Measurements from ENCODE around the gene PCSK6. TPM values are rescaled to one million over a fixed set of nuclear protein-coding genes. Genes with fewer than 3 reads are reported as not detected.
"Not testable (repeated sequence)": the region's sequence is repeated elsewhere in the genome, so short reads cannot be mapped to it uniquely, and the experiment has no call there.

Gene PCSK6
- total RNA-seq, 2 experiments from 2014 or later = 0.25 to 0.64 TPM

GRCh38 chr15:101382544-101382943 lies 107.0 kb downstream of the PCSK6 start:
- Mint-ChIP-seq H3K36me3 (ENCODE audit: low read depth) (no peaks in the 10 kb centered on the region), H3K27ac (no peak overlapping the region), H3K27me3 (ENCODE audit: low read depth) (no peaks in the 10 kb centered on the region), H3K9me3 (no peaks in the 10 kb centered on the region), H3K4me1 (ENCODE audit: low read depth) (no peaks in the 10 kb centered on the region), H3K4me3 (no peak overlapping the region)
- CTCF ChIA-PET = no interaction called here
- intact Hi-C loops (cut with micrococcal nuclease) = no loop called here
- no peak for DNase-seq

- CTCF ChIA-PET = interaction anchor here (0.6 kb wide), 1 partner anchor 121 kb away, joined by 7 read pairs; no protein-coding TSS in a partner anchor
- no peak for DNase-seq
- no peaks in the 10 kb centered on the region for H3K4me1 Mint-ChIP-seq (ENCODE audit: low read depth)
- H3K27me3 Mint-ChIP-seq (ENCODE audit: low read depth) = no peaks in the 10 kb centered on the region
- no peak overlapping the region for H3K4me3 Mint-ChIP-seq
- H3K27ac Mint-ChIP-seq = no peak overlapping the region
- no peaks in the 10 kb centered on the region for H3K36me3 Mint-ChIP-seq (ENCODE audit: low read depth)
- H3K9me3 Mint-ChIP-seq = no peaks in the 10 kb centered on the region
- intact Hi-C loops (cut with micrococcal nuclease) = no loop called here
These were observed 107.8 kb downstream of the PCSK6 start for GRCh38 chr15:101381671-101382212.

- Mint-ChIP-seq H3K27ac (no peak overlapping the region), H3K4me1 (ENCODE audit: low read depth) (no peaks in the 10 kb centered on the region), H3K9me3 (no peaks in the 10 kb centered on the region), H3K4me3 (no peak overlapping the region), H3K36me3 (ENCODE audit: low read depth) (no peaks in the 10 kb centered on the region), H3K27me3 (ENCODE audit: low read depth) (no peaks in the 10 kb centered on the region)
- CTCF ChIA-PET = no interaction called here
- intact Hi-C loops (cut with micrococcal nuclease) = no loop called here
- DNase-seq = no peak
These were observed 109.4 kb downstream of the PCSK6 start for GRCh38 chr15:101380146-101380545.

- H3K4me3 Mint-ChIP-seq = no peak overlapping the region
- no peaks in the 10 kb centered on the region for H3K36me3 Mint-ChIP-seq (ENCODE audit: low read depth)
- no peaks in the 10 kb centered on the region for H3K9me3 Mint-ChIP-seq
- CTCF ChIA-PET = no interaction called here
- intact Hi-C loops (cut with micrococcal nuclease) = no loop called here
- H3K27me3 Mint-ChIP-seq (ENCODE audit: low read depth) = no peaks in the 10 kb centered on the region
- DNase-seq = no peak
- H3K4me1 Mint-ChIP-seq (ENCODE audit: low read depth) = no peaks in the 10 kb centered on the region
- H3K27ac Mint-ChIP-seq = no peak overlapping the region
These were observed 109.9 kb downstream of the PCSK6 start for GRCh38 chr15:101379647-101380046.

GRCh38 chr15:101378879-101379278 lies 110.6 kb downstream of the PCSK6 start:
- no peak overlapping the region for H3K4me3 Mint-ChIP-seq
- H3K27ac Mint-ChIP-seq = no peak overlapping the region
- DNase-seq = no peak
- no peaks in the 10 kb centered on the region for H3K4me1 Mint-ChIP-seq (ENCODE audit: low read depth)
- H3K36me3 Mint-ChIP-seq (ENCODE audit: low read depth) = no peaks in the 10 kb centered on the region
- no peaks in the 10 kb centered on the region for H3K9me3 Mint-ChIP-seq
- H3K27me3 Mint-ChIP-seq (ENCODE audit: low read depth) = peaks cover 4% of the 10 kb centered on the region
- intact Hi-C loops (cut with micrococcal nuclease) = no loop called here
- CTCF ChIA-PET = no interaction called here

- Mint-ChIP-seq H3K9me3 (no peaks in the 10 kb centered on the region), H3K27ac (no peak overlapping the region), H3K27me3 (ENCODE audit: low read depth) (peaks cover 5% of the 10 kb centered on the region), H3K4me3 (no peak overlapping the region), H3K4me1 (ENCODE audit: low read depth) (peaks cover under 1% of the 10 kb centered on the region), H3K36me3 (ENCODE audit: low read depth) (no peaks in the 10 kb centered on the region)
- DNase-seq = no peak
- CTCF ChIA-PET = no interaction called here
- intact Hi-C loops (cut with micrococcal nuclease) = no loop called here
These were observed 111.2 kb downstream of the PCSK6 start for GRCh38 chr15:101378171-101378755.

- no peaks in the 10 kb centered on the region for H3K36me3 Mint-ChIP-seq (ENCODE audit: low read depth)
- CTCF ChIA-PET = interaction anchor here (1.2 kb wide), 1 partner anchor 125 kb away, joined by 3 read pairs; no protein-coding TSS in a partner anchor
- peaks cover 6% of the 10 kb centered on the region for H3K4me1 Mint-ChIP-seq (ENCODE audit: low read depth)
- no peaks in the 10 kb centered on the region for H3K9me3 Mint-ChIP-seq
- peaks cover 5% of the 10 kb centered on the region for H3K27me3 Mint-ChIP-seq (ENCODE audit: low read depth)
- intact Hi-C loops (cut with micrococcal nuclease) = no loop called here
- H3K27ac Mint-ChIP-seq = no peak overlapping the region
- DNase-seq = no peak
- H3K4me3 Mint-ChIP-seq = no peak overlapping the region
These were observed 112.7 kb downstream of the PCSK6 start for GRCh38 chr15:101376615-101377395.

- intact Hi-C loops (cut with micrococcal nuclease); H3K27ac Mint-ChIP-seq; H3K9me3 Mint-ChIP-seq; H3K4me1 Mint-ChIP-seq (ENCODE audit: low read depth); DNase-seq; H3K27me3 Mint-ChIP-seq (ENCODE audit: low read depth); CTCF ChIA-PET; H3K4me3 Mint-ChIP-seq; H3K36me3 Mint-ChIP-seq (ENCODE audit: low read depth): not testable (repeated sequence)
These were observed 114.5 kb downstream of the PCSK6 start for GRCh38 chr15:101375006-101375405.

GRCh38 chr15:101374326-101374725 lies 115.2 kb downstream of the PCSK6 start:
- CTCF ChIA-PET = no interaction called here
- no peaks in the 10 kb centered on the region for H3K36me3 Mint-ChIP-seq (ENCODE audit: low read depth)
- H3K4me1 Mint-ChIP-seq (ENCODE audit: low read depth) = peaks cover 6% of the 10 kb centered on the region
- H3K4me3 Mint-ChIP-seq = no peak overlapping the region
- no peak for DNase-seq
- intact Hi-C loops (cut with micrococcal nuclease) = no loop called here
- no peaks in the 10 kb centered on the region for H3K9me3 Mint-ChIP-seq
- no peak overlapping the region for H3K27ac Mint-ChIP-seq
- peaks cover 5% of the 10 kb centered on the region for H3K27me3 Mint-ChIP-seq (ENCODE audit: low read depth)

GRCh38 chr15:101373577-101373976 lies 115.9 kb downstream of the PCSK6 start:
- H3K4me1 Mint-ChIP-seq (ENCODE audit: low read depth) = peaks cover 6% of the 10 kb centered on the region
- intact Hi-C loops (cut with micrococcal nuclease) = no loop called here
- H3K27me3 Mint-ChIP-seq (ENCODE audit: low read depth) = peaks cover 5% of the 10 kb centered on the region
- H3K9me3 Mint-ChIP-seq = no peaks in the 10 kb centered on the region
- CTCF ChIA-PET = no interaction called here
- H3K4me3 Mint-ChIP-seq = no peak overlapping the region
- no peaks in the 10 kb centered on the region for H3K36me3 Mint-ChIP-seq (ENCODE audit: low read depth)
- no peak overlapping the region for H3K27ac Mint-ChIP-seq
- no peak for DNase-seq

- Mint-ChIP-seq H3K36me3 (ENCODE audit: low read depth) (no peaks in the 10 kb centered on the region), H3K4me1 (ENCODE audit: low read depth) (peaks cover 6% of the 10 kb centered on the region), H3K27me3 (ENCODE audit: low read depth) (peaks cover 5% of the 10 kb centered on the region), H3K4me3 (no peak overlapping the region), H3K9me3 (no peaks in the 10 kb centered on the region), H3K27ac (no peak overlapping the region)
- CTCF ChIA-PET = no interaction called here
- DNase-seq = no peak
- intact Hi-C loops (cut with micrococcal nuclease) = no loop called here
These were observed 116.5 kb downstream of the PCSK6 start for GRCh38 chr15:101372960-101373525.

GRCh38 chr15:101372149-101372577 lies 117.3 kb downstream of the PCSK6 start:
- Mint-ChIP-seq H3K27ac (no peak overlapping the region), H3K9me3 (no peaks in the 10 kb centered on the region), H3K4me1 (ENCODE audit: low read depth) (peaks cover 6% of the 10 kb centered on the region), H3K27me3 (ENCODE audit: low read depth) (peaks cover 5% of the 10 kb centered on the region), H3K36me3 (ENCODE audit: low read depth) (no peaks in the 10 kb centered on the region), H3K4me3 (no peak overlapping the region)
- CTCF ChIA-PET = no interaction called here
- DNase-seq = no peak
- intact Hi-C loops (cut with micrococcal nuclease) = no loop called here

- no peak overlapping the region for H3K27ac Mint-ChIP-seq
- CTCF ChIA-PET = no interaction called here
- no peaks in the 10 kb centered on the region for H3K36me3 Mint-ChIP-seq (ENCODE audit: low read depth)
- DNase-seq = no peak
- H3K9me3 Mint-ChIP-seq = no peaks in the 10 kb centered on the region
- H3K4me1 Mint-ChIP-seq (ENCODE audit: low read depth) = peaks cover 6% of the 10 kb centered on the region
- intact Hi-C loops (cut with micrococcal nuclease) = no loop called here
- H3K27me3 Mint-ChIP-seq (ENCODE audit: low read depth) = peaks cover 5% of the 10 kb centered on the region
- H3K4me3 Mint-ChIP-seq = no peak overlapping the region
These were observed 118.0 kb downstream of the PCSK6 start for GRCh38 chr15:101371519-101371918.

Data from activated naive CD4-positive, alpha-beta T cell treated with anti-CD3 and anti-CD28 coated beads for 36 hours (primary cell).